ENCODE measurements around the gene DAPL1.

DNA sequence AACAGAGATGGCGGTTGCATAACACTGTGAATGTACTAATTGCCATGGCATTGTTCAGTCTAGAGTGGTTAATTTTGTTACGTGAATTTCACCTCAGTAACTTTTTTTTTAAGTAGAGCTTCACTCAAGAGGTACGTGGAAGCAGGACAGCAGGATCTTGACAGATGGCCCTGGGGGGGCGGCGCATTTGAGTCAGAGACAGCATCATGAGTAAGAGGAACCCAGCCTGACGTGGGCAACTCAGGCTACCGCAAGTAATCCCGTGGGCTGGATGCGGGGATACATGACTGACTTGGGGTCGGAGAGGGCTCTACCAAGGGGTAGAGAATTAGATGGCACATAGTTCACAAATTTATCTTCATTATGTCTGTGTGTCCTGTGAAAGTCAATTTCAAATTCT, 38.1 kb upstream of the DAPL1 start:
- no peak for TF ChIP-seq LEF1 (IDR thresholded peaks at IDR 0.05; ENCODE audit: borderline replicate concordance)
- TF ChIP-seq ZNF384 (IDR thresholded peaks at IDR 0.05), result no peak
- TF ChIP-seq FOXM1 (IDR thresholded peaks at IDR 0.05; ENCODE audit: borderline replicate concordance), result no peak
- no peak for TF ChIP-seq SUZ12 (IDR thresholded peaks at IDR 0.05)
- no peak for TF ChIP-seq ARNT (IDR thresholded peaks at IDR 0.05)
- no peak for TF ChIP-seq FOXA1 (IDR thresholded peaks at IDR 0.05)
- no peak for TF ChIP-seq L3MBTL2 (conservative IDR thresholded peaks at IDR 0.05)

All from HEK293T (cell line).